SK-N-SH (cell line): ENCODE results near the gene INTS1. TPM values are rescaled to one million over a fixed set of nuclear protein-coding genes. Genes with fewer than 3 reads are reported as not detected.

Experiments used
- CTCF ChIA-PET: fragments of 300-600, 350-600 bp; formaldehyde crosslinking; extraction: SDS; loops from one replicate; lab custom pipeline; 2021; lab: Yijun Ruan, JAX
- POLR2A ChIA-PET: fragments of 350-600 bp; sonication (Branson Sonifier 250); formaldehyde crosslinking; extraction: SDS; loops from one replicate; lab custom pipeline; 2020; ENCODE audit warnings: antibody characterized with exemption, inconsistent platforms; lab: Yijun Ruan, JAX
- DNase-seq: peaks from one replicate; pipeline ENCODE4 v3.0.0; 2012
- H2AFZ ChIP-seq: fragments of 200-600 bp; sonication (generic); 2 replicates; pipeline ENCODE4 v1.8.1; 2016; ENCODE audit warnings: antibody characterized with exemption, mild to moderate bottlenecking, low read depth
- H3F3A ChIP-seq: fragments of 200-600 bp; sonication (generic); replicated peaks from 2 replicates; pipeline ENCODE3; 2016; ENCODE audit warnings: antibody characterized with exemption, mild to moderate bottlenecking; ENCODE audit not compliant: insufficient read depth
- H3K27ac ChIP-seq, 2 experiments: fragments of 200-500 bp in 1 of 2; fragments of 200-600 bp in 1 of 2; sonication (Bioruptor generic) in 1 of 2; sonication (generic), shearing (Covaris generic) in 1 of 2; 2 replicates each; pipeline versions ENCODE4 v1.5.1 to v1.6.1; 2014 to 2016; ENCODE audit warnings: low read depth in 2 of 2, inconsistent platforms in 1 of 2, low read length in 1 of 2, mild to moderate bottlenecking in 1 of 2, mixed read lengths in 1 of 2
- H3K27me3 ChIP-seq: fragments of 200-600 bp; sonication (generic), shearing (Covaris generic); 2 replicates; pipeline ENCODE4 v1.6.1; 2016; ENCODE audit warnings: mixed run types; ENCODE audit not compliant: insufficient read depth
- H3K36me3 ChIP-seq, 2 experiments: fragments of 200-500 bp in 1 of 2; fragments of 200-600 bp in 1 of 2; sonication (Bioruptor generic) in 1 of 2; sonication (generic) in 1 of 2; replicated peaks in 1 of 2; 2 replicates each; pipeline versions ENCODE3 to v1.5.1; 2014 to 2016; ENCODE audit warnings: low read length in 1 of 2, mild to moderate bottlenecking in 1 of 2; ENCODE audit not compliant: insufficient read depth in 2 of 2, control insufficient read depth in 1 of 2
- H3K4me1 ChIP-seq, 2 experiments: fragments of 200-500 bp in 1 of 2; fragments of 200-600 bp in 1 of 2; sonication (Bioruptor generic) in 1 of 2; sonication (generic), shearing (Covaris generic) in 1 of 2; 2 replicates each; pipeline versions ENCODE4 v1.5.1 to v1.6.1; 2014 to 2016; ENCODE audit warnings: low read depth in 1 of 2, low read length in 1 of 2, mixed run types in 1 of 2; ENCODE audit not compliant: insufficient read depth in 2 of 2, control insufficient read depth in 1 of 2
- H3K4me2 ChIP-seq: fragments of 200-600 bp; sonication (generic), shearing (Covaris generic); 2 replicates; pipeline ENCODE4 v1.6.1; 2017; ENCODE audit warnings: mixed run types
- H3K4me3 ChIP-seq, 2 experiments: fragments of 200-500 bp in 1 of 2; fragments of 200-600 bp in 1 of 2; sonication (Bioruptor generic) in 1 of 2; sonication (generic), shearing (Covaris generic) in 1 of 2; 2 replicates each; pipeline versions ENCODE4 v1.5.1 to v1.8.1; 2014 to 2016; ENCODE audit warnings: low read depth in 2 of 2, inconsistent platforms in 1 of 2, low read length in 1 of 2, mild to moderate bottlenecking in 1 of 2, mixed read lengths in 1 of 2, moderate library complexity in 1 of 2
- H3K79me2 ChIP-seq: fragments of 200-600 bp; sonication (generic); 2 replicates; pipeline ENCODE4 v1.8.1; 2017; ENCODE audit warnings: mild to moderate bottlenecking; ENCODE audit not compliant: insufficient read depth
- H3K9ac ChIP-seq: fragments of 200-600 bp; sonication (generic); 2 replicates; pipeline ENCODE4 v1.6.1; 2017; ENCODE audit warnings: mixed run types
- H3K9me2 ChIP-seq: fragments of 200-600 bp; sonication (generic); 2 replicates; pipeline ENCODE4 v1.6.1; 2017; ENCODE audit warnings: mixed run types
- H3K9me3 ChIP-seq: fragments of 200-600 bp; sonication (generic); 2 replicates; pipeline ENCODE4 v1.6.1; 2017; ENCODE audit warnings: mixed run types, mild to moderate bottlenecking, moderate library complexity
- H4K20me1 ChIP-seq: fragments of 200-600 bp; sonication (generic); 2 replicates; pipeline ENCODE4 v1.6.1; 2017; ENCODE audit warnings: mild to moderate bottlenecking, mixed run types; ENCODE audit not compliant: insufficient read depth
- ELF1 ChIP-seq: IDR thresholded peaks from 2 replicates; pipeline ENCODE4 v1.4.0; 2012
- EP300 ChIP-seq, 2 experiments: IDR thresholded peaks; 2 replicates each; pipeline versions ENCODE4 v1.4.0 to v1.6.1; 2012; ENCODE audit warnings: borderline replicate concordance in 1 of 2, low read depth in 1 of 2, low read length in 1 of 2
- FOXM1 ChIP-seq: IDR thresholded peaks from 2 replicates; pipeline ENCODE4 v1.4.0; 2012; ENCODE audit warnings: low read depth, mild to moderate bottlenecking
- GABPA ChIP-seq: IDR thresholded peaks from 2 replicates; pipeline ENCODE4 v1.4.0; 2012; ENCODE audit warnings: low read depth, mild to moderate bottlenecking
- JUND ChIP-seq: IDR thresholded peaks from 2 replicates; pipeline ENCODE4 v1.4.0; 2012
- MEF2A ChIP-seq: IDR thresholded peaks from 2 replicates; pipeline ENCODE4 v1.4.0; 2012; ENCODE audit warnings: low read depth, borderline replicate concordance
- MXI1 ChIP-seq: IDR thresholded peaks from 2 replicates; pipeline ENCODE4 v1.6.1; 2012; ENCODE audit warnings: mild to moderate bottlenecking, low read depth, low read length, improper control_type of control experiment
- NRF1 ChIP-seq: IDR thresholded peaks from 2 replicates; pipeline ENCODE4 v1.6.1; 2012; ENCODE audit warnings: low read depth, mild to moderate bottlenecking, low read length
- RAD21 ChIP-seq: IDR thresholded peaks from 2 replicates; pipeline ENCODE4 v1.6.1; 2012; ENCODE audit warnings: mild to moderate bottlenecking, low read length
- SIN3A ChIP-seq: IDR thresholded peaks from 2 replicates; pipeline ENCODE4 v1.6.1; 2012; ENCODE audit warnings: low read depth, mild to moderate bottlenecking, low read length, moderate library complexity, borderline replicate concordance
- SMC3 ChIP-seq: IDR thresholded peaks from 2 replicates; pipeline ENCODE4 v1.6.1; 2012; ENCODE audit warnings: low read depth, low read length, improper control_type of control experiment
- TAF1 ChIP-seq: IDR thresholded peaks from 2 replicates; pipeline ENCODE4 v1.6.1; 2012; ENCODE audit warnings: low read depth, mild to moderate bottlenecking, low read length, moderate library complexity, borderline replicate concordance
- YY1 ChIP-seq: IDR thresholded peaks from 2 replicates; pipeline ENCODE4 v1.4.0; 2012; ENCODE audit warnings: low read depth, mild to moderate bottlenecking
- WGBS: methylation state at CpG from one replicate; pipeline ENCODE4 v1.1.6; 2017; ENCODE audit warnings: low lambda C conversion rate; 5-methylcytosine and 5-hydroxymethylcytosine counted together
- polyA plus RNA-seq, 3 experiments: library from polyadenylated mRNA; depleted of rRNA; stranded (reverse); fragments of >200 nt; gene quantifications; 2 replicates each; pipeline ENCODE4 v1.2.3, GENCODE V29; 2012
- TF ChIP-seq, protein P1 (sequence below): IDR thresholded peaks from 2 replicates; pipeline ENCODE4 v1.4.0; 2012; ENCODE audit warnings: low read depth, borderline replicate concordance
- TF ChIP-seq, protein P2 (sequence below): IDR thresholded peaks from 2 replicates; pipeline ENCODE4 v1.4.0; 2012; ENCODE audit warnings: low read depth, borderline replicate concordance
- TF ChIP-seq, protein P3 (sequence below): IDR thresholded peaks from 2 replicates; pipeline ENCODE4 v1.4.0; 2012; ENCODE audit warnings: low read depth
- TF ChIP-seq, protein P4 (sequence below): IDR thresholded peaks from 2 replicates; pipeline ENCODE4; 2012
- TF ChIP-seq, protein P5 (sequence below): fragments of 150-350 bp; IDR thresholded peaks from 2 replicates; pipeline ENCODE4 v1.6.1; 2016; ENCODE audit warnings: mild to moderate bottlenecking, low read depth, low read length

Gene INTS1
- polyA plus RNA-seq, 1 of the 3 experiments (the other 2 are of a cell fraction) = 48.1 TPM

DNA sequence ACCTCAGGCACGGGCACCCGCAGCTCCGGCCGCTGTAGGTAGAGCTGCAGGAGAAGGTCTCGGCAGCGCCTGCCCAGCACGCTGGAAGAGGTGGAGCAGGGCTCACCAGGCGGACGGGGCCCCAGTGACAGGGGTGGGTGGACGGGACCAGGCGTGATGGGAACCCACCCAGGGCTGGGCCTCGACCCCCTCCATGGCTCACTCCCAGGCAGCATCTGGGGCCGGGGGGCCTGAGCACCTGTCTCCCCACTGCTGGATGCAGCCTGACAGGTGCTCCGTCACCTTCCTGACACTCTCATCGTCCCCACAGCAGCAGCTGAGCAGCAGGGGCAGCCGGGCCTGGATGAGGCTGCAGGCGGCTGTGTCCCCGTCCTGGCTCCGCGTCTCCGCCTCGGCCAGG is 28.2 kb downstream of the INTS1 start (continued):
- TF ChIP-seq ELF1 (no peak), YY1 (no peak), FOXM1 (no peak)
- TF ChIP-seq, protein P1, sequence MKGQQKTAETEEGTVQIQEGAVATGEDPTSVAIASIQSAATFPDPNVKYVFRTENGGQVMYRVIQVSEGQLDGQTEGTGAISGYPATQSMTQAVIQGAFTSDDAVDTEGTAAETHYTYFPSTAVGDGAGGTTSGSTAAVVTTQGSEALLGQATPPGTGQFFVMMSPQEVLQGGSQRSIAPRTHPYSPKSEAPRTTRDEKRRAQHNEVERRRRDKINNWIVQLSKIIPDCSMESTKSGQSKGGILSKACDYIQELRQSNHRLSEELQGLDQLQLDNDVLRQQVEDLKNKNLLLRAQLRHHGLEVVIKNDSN = no peak

DNA sequence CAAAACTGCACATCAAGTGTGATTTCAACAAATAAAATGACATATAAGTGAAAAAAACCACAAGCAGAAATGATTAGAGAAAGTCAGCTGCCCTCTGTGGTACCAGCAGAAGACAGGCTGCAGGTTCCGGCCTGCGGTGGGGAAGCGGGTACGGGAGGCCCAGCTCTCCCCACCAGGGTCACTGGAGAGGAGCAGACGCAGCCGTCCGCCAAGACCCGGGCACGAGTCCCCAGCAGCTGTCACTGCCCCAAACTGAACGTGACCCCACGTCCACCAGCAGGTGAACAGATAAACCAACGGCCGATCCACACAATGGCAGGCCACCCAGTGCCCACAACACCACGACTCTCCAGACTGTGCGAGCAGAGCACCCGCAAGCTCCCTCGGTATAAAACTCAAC is 28.8 kb downstream of the INTS1 start:
- no peak overlapping the region for H3K4me2 ChIP-seq
- no peak overlapping the region for H3K4me3 ChIP-seq
- ChIA-PET CTCF (interaction anchor here (0.7 to 5.2 kb wide), 15 partner anchors 10 to 292 kb away, joined by 3 to 108 read pairs (median 16); partner anchors contain the start of genes MICALL2 and TMEM184A), POLR2A (interaction anchor here (2.2 kb wide), 1 partner anchor 13 kb away, joined by 6 read pairs; no protein-coding TSS in a partner anchor)
- H3K4me1 ChIP-seq = no peaks in the 10 kb centered on the region; a peak in 1 of 4 replicates
- peaks cover 30 to 91% of the 10 kb centered on the region in 2 experiments for H3K36me3 ChIP-seq
- H3F3A ChIP-seq = no peaks in the 10 kb centered on the region
- no peak overlapping the region for H2AFZ ChIP-seq
- whole genome bisulfite sequencing = 94% methylated on average over 17 of the region's 17 CpGs
- no peaks in the 10 kb centered on the region for H3K9me3 ChIP-seq
- no peaks in the 10 kb centered on the region for H3K79me2 ChIP-seq
- H3K27ac ChIP-seq = no peak overlapping the region
- no peak for DNase-seq
- peaks cover 18% of the 10 kb centered on the region for H4K20me1 ChIP-seq
- H3K27me3 ChIP-seq = no peaks in the 10 kb centered on the region
- H3K9me2 ChIP-seq = no peaks in the 10 kb centered on the region
- H3K9ac ChIP-seq = no peak overlapping the region
- TF ChIP-seq GABPA (no peak), RAD21 (no peak), SIN3A (no peak), TAF1 (no peak)
- TF ChIP-seq, protein P2, sequence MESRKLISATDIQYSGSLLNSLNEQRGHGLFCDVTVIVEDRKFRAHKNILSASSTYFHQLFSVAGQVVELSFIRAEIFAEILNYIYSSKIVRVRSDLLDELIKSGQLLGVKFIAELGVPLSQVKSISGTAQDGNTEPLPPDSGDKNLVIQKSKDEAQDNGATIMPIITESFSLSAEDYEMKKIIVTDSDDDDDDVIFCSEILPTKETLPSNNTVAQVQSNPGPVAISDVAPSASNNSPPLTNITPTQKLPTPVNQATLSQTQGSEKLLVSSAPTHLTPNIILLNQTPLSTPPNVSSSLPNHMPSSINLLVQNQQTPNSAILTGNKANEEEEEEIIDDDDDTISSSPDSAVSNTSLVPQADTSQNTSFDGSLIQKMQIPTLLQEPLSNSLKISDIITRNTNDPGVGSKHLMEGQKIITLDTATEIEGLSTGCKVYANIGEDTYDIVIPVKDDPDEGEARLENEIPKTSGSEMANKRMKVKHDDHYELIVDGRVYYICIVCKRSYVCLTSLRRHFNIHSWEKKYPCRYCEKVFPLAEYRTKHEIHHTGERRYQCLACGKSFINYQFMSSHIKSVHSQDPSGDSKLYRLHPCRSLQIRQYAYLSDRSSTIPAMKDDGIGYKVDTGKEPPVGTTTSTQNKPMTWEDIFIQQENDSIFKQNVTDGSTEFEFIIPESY = no peak

DNA sequence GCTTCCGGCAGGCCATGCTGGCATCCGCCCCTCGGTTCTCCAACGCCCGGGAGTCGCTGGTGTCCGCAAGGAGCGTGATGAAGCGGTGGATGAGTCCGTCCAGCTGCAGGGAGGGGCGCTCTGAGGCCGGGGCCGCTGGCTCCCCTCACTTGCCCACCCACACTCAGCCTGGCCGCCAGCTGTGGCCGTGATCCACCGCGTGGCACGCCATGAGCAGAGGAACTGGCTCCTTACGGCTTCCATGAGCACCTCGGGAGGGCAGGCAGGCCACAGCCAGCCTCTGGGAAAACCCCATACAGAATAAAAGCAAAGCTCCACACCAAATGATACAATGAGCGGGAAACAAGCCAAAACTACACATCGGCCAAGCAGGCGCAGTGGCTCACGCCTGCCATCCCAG is 29.5 kb downstream of the INTS1 start:
- DNase-seq = no peak
- Histone ChIP-seq H3K4me1 (no peaks in the 10 kb centered on the region; a peak in 1 of 4 replicates), H3K9me2 (no peaks in the 10 kb centered on the region), H3K36me3 (peaks cover 23 to 91% of the 10 kb centered on the region in 2 experiments), H3F3A (no peaks in the 10 kb centered on the region), H3K27ac (no peak overlapping the region), H4K20me1 (peaks cover 18% of the 10 kb centered on the region), H3K9me3 (no peaks in the 10 kb centered on the region), H2AFZ (no peak overlapping the region), H3K4me3 (no peak overlapping the region), H3K27me3 (no peaks in the 10 kb centered on the region), H3K4me2 (no peak overlapping the region), H3K79me2 (no peaks in the 10 kb centered on the region), H3K9ac (no peak overlapping the region)
- ChIA-PET CTCF (interaction anchor here (0.6 to 5.2 kb wide), 57 partner anchors 9 to 397 kb away, joined by 3 to 108 read pairs (median 5); partner anchors contain the start of genes MICALL2 and TMEM184A), POLR2A (interaction anchor here (1.0 to 2.2 kb wide), 2 partner anchors 9 to 14 kb away, joined by 4 to 6 read pairs; no protein-coding TSS in a partner anchor)
- WGBS = 93% methylated on average over 22 of the region's 24 CpGs
- TF ChIP-seq, protein P3, sequence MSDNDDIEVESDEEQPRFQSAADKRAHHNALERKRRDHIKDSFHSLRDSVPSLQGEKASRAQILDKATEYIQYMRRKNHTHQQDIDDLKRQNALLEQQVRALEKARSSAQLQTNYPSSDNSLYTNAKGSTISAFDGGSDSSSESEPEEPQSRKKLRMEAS = no peak
- TF ChIP-seq EP300 (IDR thresholded peaks at IDR 0.05; ENCODE audit: borderline replicate concordance in 1 of 2, low read depth in 1 of 2, low read length in 1 of 2) (no peak), TAF1 (no peak), SMC3 (no peak), MXI1 (no peak), NRF1 (no peak), JUND (no peak), ELF1 (no peak), MEF2A (no peak)
- TF ChIP-seq, protein P2 = no peak
- TF ChIP-seq, protein P4, sequence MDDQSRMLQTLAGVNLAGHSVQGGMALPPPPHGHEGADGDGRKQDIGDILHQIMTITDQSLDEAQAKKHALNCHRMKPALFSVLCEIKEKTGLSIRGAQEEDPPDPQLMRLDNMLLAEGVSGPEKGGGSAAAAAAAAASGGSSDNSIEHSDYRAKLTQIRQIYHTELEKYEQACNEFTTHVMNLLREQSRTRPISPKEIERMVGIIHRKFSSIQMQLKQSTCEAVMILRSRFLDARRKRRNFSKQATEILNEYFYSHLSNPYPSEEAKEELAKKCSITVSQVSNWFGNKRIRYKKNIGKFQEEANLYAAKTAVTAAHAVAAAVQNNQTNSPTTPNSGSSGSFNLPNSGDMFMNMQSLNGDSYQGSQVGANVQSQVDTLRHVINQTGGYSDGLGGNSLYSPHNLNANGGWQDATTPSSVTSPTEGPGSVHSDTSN = no peak
- TF ChIP-seq, protein P5, sequence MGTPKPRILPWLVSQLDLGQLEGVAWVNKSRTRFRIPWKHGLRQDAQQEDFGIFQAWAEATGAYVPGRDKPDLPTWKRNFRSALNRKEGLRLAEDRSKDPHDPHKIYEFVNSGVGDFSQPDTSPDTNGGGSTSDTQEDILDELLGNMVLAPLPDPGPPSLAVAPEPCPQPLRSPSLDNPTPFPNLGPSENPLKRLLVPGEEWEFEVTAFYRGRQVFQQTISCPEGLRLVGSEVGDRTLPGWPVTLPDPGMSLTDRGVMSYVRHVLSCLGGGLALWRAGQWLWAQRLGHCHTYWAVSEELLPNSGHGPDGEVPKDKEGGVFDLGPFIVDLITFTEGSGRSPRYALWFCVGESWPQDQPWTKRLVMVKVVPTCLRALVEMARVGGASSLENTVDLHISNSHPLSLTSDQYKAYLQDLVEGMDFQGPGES = no peak
